HepG2 (cell line): ENCODE measurements around the gene HPCAL1. TPM values are rescaled to one million over a fixed set of nuclear protein-coding genes. Genes with fewer than 3 reads are reported as not detected.

Experiments
- GMEB2 ChIP-seq: IDR thresholded peaks from 2 replicates; pipeline ENCODE4 v1.6.1; 2016; ENCODE audit warnings: missing biosample characterization, missing genetic modification reagents, low read depth
- HNRNPL ChIP-seq: fragments of 200-400 bp; formaldehyde crosslinking; IDR thresholded peaks from 2 replicates; pipeline ENCODE4 v1.6.1; 2017; ENCODE audit warnings: mild to moderate bottlenecking, low read depth, low read length
- NFAT5 ChIP-seq: sonication (generic); formaldehyde crosslinking; IDR thresholded peaks from 2 replicates; pipeline ENCODE4 v1.4.0; 2020; ENCODE audit warnings: missing genetic modification reagents
- PCBP2 ChIP-seq: fragments of 200-400 bp; formaldehyde crosslinking; optimal IDR thresholded peaks from 2 replicates; pipeline ENCODE3; 2018; ENCODE audit warnings: low read length, low read depth; ENCODE audit not compliant: poor library complexity, severe bottlenecking
- RERE ChIP-seq: IDR thresholded peaks from 2 replicates; pipeline ENCODE4 v1.6.1; 2016; ENCODE audit warnings: low read depth, missing genetic modification reagents, missing compliant biosample characterization
- ZNF687 ChIP-seq: sonication (generic); formaldehyde crosslinking; IDR thresholded peaks from 2 replicates; pipeline ENCODE4 v1.5.1; 2020; ENCODE audit warnings: mild to moderate bottlenecking, missing genetic modification reagents, moderate library complexity
- ZNF776 ChIP-seq: sonication (generic); formaldehyde crosslinking; IDR thresholded peaks from 2 replicates; pipeline ENCODE4 v1.4.0; 2020; ENCODE audit warnings: mild to moderate bottlenecking, missing genetic modification reagents
- polyA plus RNA-seq, 8 experiments: library from polyadenylated mRNA; depleted of rRNA in 3 of 8; stranded (reverse) in 7 of 8; unstranded in 1 of 8; fragments of >200 nt; fragmentation: Illumina TruSeq in 4 of 8; extraction: Trizol in 4 of 8; gene quantifications; 2 replicates each; pipeline versions ENCODE4 v1.2.1 to v1.2.3, GENCODE V29; 2011 to 2016; ENCODE audit warnings: low read depth in 4 of 8, missing spikeins in 1 of 8, mixed read lengths in 1 of 8; ENCODE audit not compliant: insufficient read depth in 1 of 8
- total RNA-seq, 5 experiments: library from RNA; depleted of rRNA; stranded (reverse); fragments of >200 nt; fragmentation: Illumina TruSeq; extraction: Trizol; gene quantifications; 2 replicates each; pipeline ENCODE4 v1.2.3, GENCODE V29; 2016; ENCODE audit warnings: low read depth in 1 of 5

HPCAL1 gene
- total and polyA plus RNA-seq, 2 of the 13 experiments (the other 11 are each of a cell fraction or from before 2014, with no cell fraction given), result 29.5 to 29.9 TPM

GRCh38 chr2:10432311-10433181 is 129.8 kb downstream of the HPCAL1 start (continued):
- peak; percentile 44; the same call in 1 of the 2 replicates for TF ChIP-seq ZNF776 (CRISPR knock-in tag)
- peak; percentile 19 for TF ChIP-seq ZNF687
- TF ChIP-seq PCBP2, result no peak
- TF ChIP-seq GMEB2 (CRISPR knock-in tag), result no peak
- TF ChIP-seq NFAT5 (CRISPR knock-in tag), result no peak
- 0 out of 2 replicates have a peak, but pooled peaks have one; percentile 15 for TF ChIP-seq RERE
- TF ChIP-seq HNRNPL, result peak; percentile 87
